Fibroblast of villous mesenchyme (primary cell): ENCODE results near the gene MYO15A. TPM values are rescaled to one million over a fixed set of nuclear protein-coding genes. Genes with fewer than 3 reads are reported as not detected.
A peak's percentile ranks its signal among the peaks of the same experiment; 100 is the strongest.

Source experiments
- DNase-seq: peaks from one replicate; pipeline ENCODE4 v3.0.0-alpha.2; 2010; ENCODE audit warnings: low read depth
- H3K4me3 ChIP-seq: 2 replicates; pipeline ENCODE4 v1.5.1; 2011; ENCODE audit warnings: low read depth, mild to moderate bottlenecking, low read length
- CTCF ChIP-seq: IDR thresholded peaks from 2 replicates; pipeline ENCODE4 v1.5.1; 2012; ENCODE audit warnings: low read depth, mild to moderate bottlenecking, low read length; ENCODE audit not compliant: insufficient read depth
- total RNA-seq: library from RNA; depleted of rRNA; stranded (reverse); fragments of >200 nt; gene quantifications from 2 replicates; pipeline ENCODE4 v1.2.3, GENCODE V29; 2012

The MYO15A gene
- total RNA-seq, 1 donor: 0.43 TPM

- no peak for TF ChIP-seq CTCF
- DNase-seq: peak; percentile 80
- H3K4me3 ChIP-seq: peak overlapping the region; percentile 54
Measured at GRCh38 chr17:18158022-18158600, 49.6 kb downstream of the MYO15A start.

GRCh38 chr17:18159551-18160120 lies 51.1 kb downstream of the MYO15A start:
- no peak for TF ChIP-seq CTCF
- no peak for DNase-seq
- no peak overlapping the region for H3K4me3 ChIP-seq

- no peak for DNase-seq
- no peak overlapping the region for H3K4me3 ChIP-seq
- TF ChIP-seq CTCF: no peak
Measured at GRCh38 chr17:18160128-18160856, 51.7 kb downstream of the MYO15A start.

GRCh38 chr17:18161207-18162145 lies 52.9 kb downstream of the MYO15A start:
- no peak for TF ChIP-seq CTCF
- DNase-seq: no peak
- H3K4me3 ChIP-seq: no peak overlapping the region

- TF ChIP-seq CTCF: no peak
- DNase-seq: no peak
- H3K4me3 ChIP-seq: no peak overlapping the region
Measured at GRCh38 chr17:18163547-18163946, 55.0 kb downstream of the MYO15A start.

GRCh38 chr17:18166894-18167293 lies 58.3 kb downstream of the MYO15A start:
- no peak for TF ChIP-seq CTCF
- H3K4me3 ChIP-seq: no peak overlapping the region
- DNase-seq: no peak
